Dermis blood vessel endothelial cell (primary cell): ENCODE measurements around the gene INAFM2. TPM values are rescaled to one million over a fixed set of nuclear protein-coding genes. Genes with fewer than 3 reads are reported as not detected.
A peak's percentile ranks its signal among the peaks of the same experiment; 100 is the strongest.

Experiments used
- DNase-seq: peaks from one replicate; pipeline ENCODE4 v3.0.0; 2010
- total RNA-seq: library from RNA; depleted of rRNA; stranded (reverse); fragments of >200 nt; gene quantifications from 2 replicates; pipeline ENCODE4 v1.2.3, GENCODE V29; 2014

Gene INAFM2
- total RNA-seq, 1 donor from 2014 or later: 20.3 TPM

GRCh38 chr15:40365016-40365415 is 41.5 kb downstream of the INAFM2 start:
- DNase-seq: no peak

- DNase-seq: no peak
Measured at GRCh38 chr15:40365624-40366456, 42.3 kb downstream of the INAFM2 start.

GRCh38 chr15:40366457-40367370 is 43.2 kb downstream of the INAFM2 start:
- no peak for DNase-seq

- DNase-seq: no peak
Measured at GRCh38 chr15:40367371-40367685, 43.8 kb downstream of the INAFM2 start.

- peak; percentile 92 for DNase-seq
Measured at GRCh38 chr15:40367686-40368611, 44.5 kb downstream of the INAFM2 start.

GRCh38 chr15:40368719-40369473 is 45.4 kb downstream of the INAFM2 start:
- no peak for DNase-seq

- no peak for DNase-seq
Measured at GRCh38 chr15:40369474-40369869, 46.0 kb downstream of the INAFM2 start.

- DNase-seq: no peak
Measured at GRCh38 chr15:40369971-40370370, 46.5 kb downstream of the INAFM2 start.

- peak; percentile 78 for DNase-seq
Measured at GRCh38 chr15:40372981-40373380, 49.5 kb downstream of the INAFM2 start.

Other genes starting within 250 kb of the INAFM2 start
- 9.4 and 18.4 TPM in 2 replicates for gene BMF, start 214.8 kb upstream of the INAFM2 start, total RNA-seq
- 12.8 and 39.7 TPM in 2 replicates for gene BUB1B, start 162.6 kb upstream of the INAFM2 start, total RNA-seq
- gene PAK6, start 84.6 kb upstream of the INAFM2 start, total RNA-seq: not detected in 2 replicates
- not detected in 2 replicates for gene ANKRD63, start 40.6 kb upstream of the INAFM2 start, total RNA-seq
- gene PLCB2, start 15.8 kb upstream of the INAFM2 start, total RNA-seq: under 0.01 and 0.05 TPM in 2 replicates
- gene CCDC9B, start 17.2 kb downstream of the INAFM2 start, total RNA-seq: 10.0 and 21.9 TPM in 2 replicates
- not detected in 2 replicates for gene PHGR1, start 27.3 kb downstream of the INAFM2 start, total RNA-seq
- 0.09 and 0.17 TPM in 2 replicates for gene DISP2, start 34.5 kb downstream of the INAFM2 start, total RNA-seq
- gene KNSTRN, start 59.0 kb downstream of the INAFM2 start, total RNA-seq: 36.8 and 61.2 TPM in 2 replicates
- 45.4 and 64.5 TPM in 2 replicates for gene IVD, start 82.1 kb downstream of the INAFM2 start, total RNA-seq
- gene BAHD1, start 117.3 kb downstream of the INAFM2 start, total RNA-seq: 9.5 and 12.0 TPM in 2 replicates
- gene CHST14, start 147.3 kb downstream of the INAFM2 start, total RNA-seq: 11.7 and 19.7 TPM in 2 replicates
- gene CCDC32, start 241.3 kb downstream of the INAFM2 start, total RNA-seq: 20.3 and 25.7 TPM in 2 replicates
- gene RPUSD2, start 245.6 kb downstream of the INAFM2 start, total RNA-seq: 14.0 and 14.8 TPM in 2 replicates